G401 (cell line): ENCODE measurements around the gene HTRA3. TPM values are rescaled to one million over a fixed set of nuclear protein-coding genes. Genes with fewer than 3 reads are reported as not detected.

Experiments
- DNase-seq: peaks from one replicate; pipeline ENCODE4 v3.0.0-alpha.2; 2015; ENCODE audit warnings: low spot score
- in situ Hi-C: cut with HindIII; loops from 2 replicates; pipeline ENCODE4 v1.10.0; 2016; ENCODE audit warnings: low sequenced_read_pairs, mixed read lengths
- total RNA-seq: library from RNA; depleted of rRNA; stranded (reverse); fragments of >200 nt; shearing (Covaris generic); gene quantifications from 2 replicates; pipeline ENCODE4 v1.2.3, GENCODE V29; 2014

Gene HTRA3
- total RNA-seq, 1 experiment from 2014 or later: 0.14 TPM

- DNase-seq: no peak
- in situ Hi-C loops: no loop called here
These were observed 35.7 kb upstream of the HTRA3 start for GRCh38 chr4:8233672-8234484.

GRCh38 chr4:8234715-8235114 is 34.8 kb upstream of the HTRA3 start:
- in situ Hi-C loops: no loop called here
- DNase-seq: no peak

GRCh38 chr4:8235224-8235623 is 34.3 kb upstream of the HTRA3 start:
- in situ Hi-C loops: no loop called here
- DNase-seq: no peak

GRCh38 chr4:8235686-8236085 is 33.9 kb upstream of the HTRA3 start:
- no peak for DNase-seq
- in situ Hi-C loops: no loop called here

- in situ Hi-C loops: no loop called here
- no peak for DNase-seq
These were observed 33.2 kb upstream of the HTRA3 start for GRCh38 chr4:8236106-8236919.

GRCh38 chr4:8236920-8237195 is 32.7 kb upstream of the HTRA3 start:
- in situ Hi-C loops: no loop called here
- DNase-seq: no peak

- no peak for DNase-seq
- in situ Hi-C loops: no loop called here
These were observed 32.1 kb upstream of the HTRA3 start for GRCh38 chr4:8237256-8237989.

- no peak for DNase-seq
- in situ Hi-C loops: no loop called here
These were observed 31.5 kb upstream of the HTRA3 start for GRCh38 chr4:8238036-8238511.

GRCh38 chr4:8238515-8239053 is 31.0 kb upstream of the HTRA3 start:
- no peak for DNase-seq
- in situ Hi-C loops: no loop called here

- in situ Hi-C loops: no loop called here
- DNase-seq: no peak
These were observed 30.3 kb upstream of the HTRA3 start for GRCh38 chr4:8239226-8239625.

GRCh38 chr4:8239661-8240060 is 29.9 kb upstream of the HTRA3 start:
- no peak for DNase-seq

GRCh38 chr4:8240211-8241041 is 29.1 kb upstream of the HTRA3 start:
- no peak for DNase-seq
- in situ Hi-C loops: no loop called here

More at GRCh38 chr4:8239661-8240060, 29.9 kb upstream of the HTRA3 start:
- in situ Hi-C loops: no loop called here

- no peak for DNase-seq
- in situ Hi-C loops: no loop called here
These were observed 28.3 kb upstream of the HTRA3 start for GRCh38 chr4:8241211-8241779.

- DNase-seq: peak; percentile 57
- in situ Hi-C loops: no loop called here
These were observed 27.5 kb upstream of the HTRA3 start for GRCh38 chr4:8241895-8242696.

- in situ Hi-C loops: no loop called here
- DNase-seq: no peak
These were observed 26.6 kb upstream of the HTRA3 start for GRCh38 chr4:8242782-8243560.

GRCh38 chr4:8244001-8244757 is 25.4 kb upstream of the HTRA3 start:
- in situ Hi-C loops: no loop called here
- DNase-seq: no peak
